ENCODE data around the gene SPSB4.

- TF ChIP-seq CTCF (CRISPR knock-in tag; IDR thresholded peaks at IDR 0.05): no peak
- no peak for TF ChIP-seq ZFP62 (CRISPR knock-in tag; IDR thresholded peaks at IDR 0.05)
- TF ChIP-seq ZNF230 (CRISPR knock-in tag; IDR thresholded peaks at IDR 0.05): no peak
- no peak for TF ChIP-seq SNAI1 (CRISPR knock-in tag; IDR thresholded peaks at IDR 0.05; ENCODE audit: borderline replicate concordance)
- no peak for TF ChIP-seq ATF3 (CRISPR knock-in tag; IDR thresholded peaks at IDR 0.05)
- no peak for TF ChIP-seq MXD1 (CRISPR knock-in tag; IDR thresholded peaks at IDR 0.05)
- no peak for TF ChIP-seq GTF3A (CRISPR knock-in tag; conservative IDR thresholded peaks at IDR 0.05)
These were observed 41.7 kb upstream of the SPSB4 start for GRCh38 chr3:141009496-141009895.
